ENCODE results near the gene XRRA1.

Gene XRRA1

GRCh38 chr11:74932797-74933196 lies 16.1 kb downstream of the XRRA1 start:
- no peak for TF ChIP-seq GLIS1 (tag by site-specific recombination; IDR thresholded peaks at IDR 0.05)
- no peak for TF ChIP-seq ZBTB49 (tag by site-specific recombination; IDR thresholded peaks at IDR 0.05; ENCODE audit: low read depth)
- no peak for TF ChIP-seq FEZF1 (tag by site-specific recombination; IDR thresholded peaks at IDR 0.05)
- TF ChIP-seq PRDM4 (tag by site-specific recombination; IDR thresholded peaks at IDR 0.05), result no peak
- no peak for TF ChIP-seq ZNF112 (tag by site-specific recombination; IDR thresholded peaks at IDR 0.05)
- TF ChIP-seq OSR2 (tag by site-specific recombination; IDR thresholded peaks at IDR 0.05), result no peak
- no peak for TF ChIP-seq YY2 (tag by site-specific recombination; IDR thresholded peaks at IDR 0.05)
- TF ChIP-seq ZNF514 (tag by site-specific recombination; IDR thresholded peaks at IDR 0.05), result no peak
- no peak for TF ChIP-seq ZNF221 (tag by site-specific recombination; IDR thresholded peaks at IDR 0.05; ENCODE audit: borderline replicate concordance)
- no peak for TF ChIP-seq ZNF26 (tag by site-specific recombination; IDR thresholded peaks at IDR 0.05)
- no peak for TF ChIP-seq ZNF501 (tag by site-specific recombination; IDR thresholded peaks at IDR 0.05)
- no peak for TF ChIP-seq HOXA7 (CRISPR knock-in tag; IDR thresholded peaks at IDR 0.05; ENCODE audit: borderline replicate concordance)
- no peak for TF ChIP-seq ZNF214 (tag by site-specific recombination; IDR thresholded peaks at IDR 0.05; ENCODE audit: borderline replicate concordance)
- no peak for TF ChIP-seq ZNF121 (tag by site-specific recombination; IDR thresholded peaks at IDR 0.05)
- POLR2A ChIA-PET, result no interaction called here
- Histone ChIP-seq H3K9me3 (ENCODE audit: control insufficient read depth, insufficient read depth, low read depth, low read length) (no peaks in the 10 kb centered on the region), H3K4me1 (ENCODE audit: control insufficient read depth, insufficient read depth, low read length) (no peaks in the 10 kb centered on the region), H3K4me3 (ENCODE audit: low read depth, low read length) (no peak overlapping the region), H3K36me3 (ENCODE audit: control insufficient read depth in 2 of 2, insufficient read depth in 1 of 2, low read length in 2 of 2) (peaks cover 0 to 53% of the 10 kb centered on the region in 2 experiments; a peak in 1 of 3 replicates), H3K27ac (ENCODE audit: extremely low read depth, low read depth, low read length) (no peak overlapping the region)
- CTCF ChIA-PET, result interaction anchor here (0.7 to 4.6 kb wide), 8 partner anchors 90 to 636 kb away, joined by 3 to 33 read pairs (median 6); no protein-coding TSS in a partner anchor

GRCh38 chr11:74932169-74932568 lies 16.7 kb downstream of the XRRA1 start:
- no peak overlapping the region for H3K4me3 ChIP-seq (ENCODE audit: low read depth, low read length)
- H3K4me1 ChIP-seq (ENCODE audit: control insufficient read depth, insufficient read depth, low read length), result no peaks in the 10 kb centered on the region
- CTCF ChIA-PET, result interaction anchor here (0.7 to 4.6 kb wide), 12 partner anchors 9 to 316 kb away, joined by 3 to 33 read pairs (median 4); no protein-coding TSS in a partner anchor
- no peak overlapping the region for H3K27ac ChIP-seq (ENCODE audit: extremely low read depth, low read depth, low read length)
- peaks cover 0 to 52% of the 10 kb centered on the region in 2 experiments; a peak in 1 of 3 replicates for H3K36me3 ChIP-seq (ENCODE audit: control insufficient read depth in 2 of 2, insufficient read depth in 1 of 2, low read length in 2 of 2)
- no peaks in the 10 kb centered on the region for H3K9me3 ChIP-seq (ENCODE audit: control insufficient read depth, insufficient read depth, low read depth, low read length)
- POLR2A ChIA-PET, result no interaction called here
- TF ChIP-seq ZNF513 (tag by site-specific recombination; IDR thresholded peaks at IDR 0.05) (no peak), ZNF768 (tag by site-specific recombination; IDR thresholded peaks at IDR 0.05) (no peak), ZBTB10 (tag by site-specific recombination; IDR thresholded peaks at IDR 0.05) (no peak), PRDM1 (tag by site-specific recombination; IDR thresholded peaks at IDR 0.05) (no peak), ZNF707 (tag by site-specific recombination; IDR thresholded peaks at IDR 0.05) (no peak), GFI1B (tag by site-specific recombination; IDR thresholded peaks at IDR 0.05) (no peak), IKZF3 (tag by site-specific recombination; IDR thresholded peaks at IDR 0.05) (no peak), ZNF704 (tag by site-specific recombination; IDR thresholded peaks at IDR 0.05) (no peak), GLIS2 (tag by site-specific recombination; IDR thresholded peaks at IDR 0.05) (no peak)

Measured in HEK293 (cell line).